HCT116 (cell line): ENCODE measurements around the gene TMEM178B. TPM values are rescaled to one million over a fixed set of nuclear protein-coding genes. Genes with fewer than 3 reads are reported as not detected.

Source experiments
- ATAC-seq: fragments of 200-7000 bp; cut with Tn5 transposase; 2 replicates; pipeline ENCODE4 v1.9.1; 2020; ENCODE audit warnings: mild to moderate bottlenecking, moderate library complexity
- BruUV-seq: library from RNA; stranded (reverse); fragments of 400-500 nt; replicated peaks from 2 replicates; lab custom pipeline; 2021; lab: Mats Ljungman, UMichigan
- CTCF ChIA-PET: fragments of 300-600 bp; sonication (Branson Sonifier 250); formaldehyde crosslinking; loops from one replicate; lab custom pipeline; 2021; ENCODE audit warnings: antibody characterized with exemption; lab: Charles Lee
- POLR2A ChIA-PET: fragments of 300-600, 350-600 bp; sonication (Branson Sonifier 250); formaldehyde crosslinking; loops from one replicate; lab custom pipeline; 2021; ENCODE audit warnings: antibody characterized with exemption; lab: Charles Lee
- RAD21 ChIA-PET, 2 experiments: fragments of 300-600 bp; sonication (Branson Sonifier 250); formaldehyde crosslinking; loops; one replicate each; lab custom pipeline; 2023; ENCODE audit warnings: low total read pairs in 2 of 2; ENCODE audit not compliant: uncharacterized antibody in 2 of 2, unreplicated experiment in 2 of 2, low non-redundant PET in 1 of 2; lab: Charles Lee
- DNase-seq: peaks from one replicate; pipeline ENCODE4 v3.0.0-alpha.2; 2010; ENCODE audit warnings: low read depth, low spot score
- H2AFZ ChIP-seq: fragments of 200-600 bp; shearing (Covaris generic), sonication (generic); 2 replicates; pipeline ENCODE4 v1.6.1; 2017; ENCODE audit warnings: low read depth, mixed run types, mixed read lengths, antibody characterized with exemption, low read length; ENCODE audit not compliant: poor library complexity, severe bottlenecking
- H3K27ac ChIP-seq: 2 replicates; pipeline ENCODE4 v1.5.1; 2012; ENCODE audit warnings: low read depth, low read length
- H3K27me3 ChIP-seq: fragments of 200-600 bp; sonication (generic); 2 replicates; pipeline ENCODE4 v1.6.1; 2016; ENCODE audit warnings: mixed run types, low read length, mixed read lengths; ENCODE audit not compliant: insufficient read depth
- H3K36me3 ChIP-seq, 2 experiments: fragments of 200-500 bp in 1 of 2; fragments of 200-600 bp in 1 of 2; sonication (Bioruptor generic) in 1 of 2; sonication (generic) in 1 of 2; 2 replicates each; pipeline versions ENCODE4 v1.5.1 to v1.6.1; 2014 to 2016; ENCODE audit warnings: low read length in 2 of 2, inconsistent platforms in 1 of 2, mixed read lengths in 1 of 2, mixed run types in 1 of 2; ENCODE audit not compliant: insufficient read depth in 2 of 2, control insufficient read depth in 1 of 2
- H3K4me1 ChIP-seq, 2 experiments: fragments of 200-600 bp in 1 of 2; sonication (generic) in 1 of 2; 2 replicates each; pipeline versions ENCODE4 v1.5.1 to v1.6.1; 2012 to 2017; ENCODE audit warnings: low read length in 2 of 2, inconsistent platforms in 1 of 2, mild to moderate bottlenecking in 1 of 2, mixed read lengths in 1 of 2, mixed run types in 1 of 2, moderate library complexity in 1 of 2; ENCODE audit not compliant: insufficient read depth in 2 of 2, control insufficient read depth in 1 of 2
- H3K4me2 ChIP-seq: fragments of 200-600 bp; sonication (generic); 2 replicates; pipeline ENCODE4 v1.6.1; 2017; ENCODE audit warnings: mixed run types, low read length, mixed read lengths
- H3K4me3 ChIP-seq, 2 experiments: fragments of 200-600 bp in 1 of 2; sonication (generic) in 1 of 2; replicated peaks in 1 of 2; 2 replicates each; pipeline ENCODE4 v1.5.1; 2011 to 2016; ENCODE audit warnings: low read length in 2 of 2, control low read depth in 1 of 2, low read depth in 1 of 2, mild to moderate bottlenecking in 1 of 2, mixed read lengths in 1 of 2, mixed run types in 1 of 2
- H3K79me2 ChIP-seq: fragments of 200-600 bp; sonication (generic); 2 replicates; pipeline ENCODE4 v1.6.1; 2017; ENCODE audit warnings: mild to moderate bottlenecking, mixed run types, low read length, moderate library complexity, mixed read lengths; ENCODE audit not compliant: insufficient read depth
- H3K9ac ChIP-seq: fragments of 200-600 bp; sonication (generic); 2 replicates; pipeline ENCODE4 v1.6.1; 2016; ENCODE audit warnings: low read length, mixed read lengths
- H3K9me2 ChIP-seq: fragments of 200-600 bp; sonication (generic), shearing (Covaris generic); 2 replicates; pipeline ENCODE4 v1.6.1; 2017; ENCODE audit warnings: mixed run types, mild to moderate bottlenecking, moderate library complexity; ENCODE audit not compliant: insufficient read depth
- H3K9me3 ChIP-seq, 2 experiments: fragments of 200-500 bp in 1 of 2; fragments of 200-600 bp in 1 of 2; sonication (Bioruptor generic) in 1 of 2; sonication (generic) in 1 of 2; 2 replicates each; pipeline ENCODE4 v1.6.1; 2014 to 2017; ENCODE audit warnings: low read length in 2 of 2, mixed read lengths in 2 of 2, inconsistent platforms in 1 of 2, low read depth in 1 of 2, mild to moderate bottlenecking in 1 of 2, mixed run types in 1 of 2, moderate library complexity in 1 of 2; ENCODE audit not compliant: control insufficient read depth in 1 of 2, insufficient read depth in 1 of 2
- H4K20me1 ChIP-seq: fragments of 200-600 bp; sonication (generic), shearing (Covaris generic); 2 replicates; pipeline ENCODE4 v1.6.1; 2017; ENCODE audit warnings: mixed run types, mild to moderate bottlenecking, moderate library complexity; ENCODE audit not compliant: insufficient read depth
- ATF3 ChIP-seq: IDR thresholded peaks from 2 replicates; pipeline ENCODE4 v1.6.1; 2012
- CBX3 ChIP-seq: IDR thresholded peaks from 2 replicates; pipeline ENCODE4 v1.6.1; 2012; ENCODE audit warnings: low read depth
- CEBPB ChIP-seq: IDR thresholded peaks from 2 replicates; pipeline ENCODE4 v1.6.1; 2012; ENCODE audit warnings: low read depth
- EGR1 ChIP-seq: IDR thresholded peaks from 2 replicates; pipeline ENCODE4 v1.6.1; 2012; ENCODE audit warnings: low read depth
- EZH2 ChIP-seq: fragments of 200-600 bp; sonication (generic); IDR thresholded peaks from 2 replicates; pipeline ENCODE4 v1.6.1; 2017; ENCODE audit warnings: antibody characterized with exemption, mixed run types
- EZH2phosphoT487 ChIP-seq: fragments of 200-600 bp; IDR thresholded peaks from 2 replicates; pipeline ENCODE4 v1.6.1; 2018; ENCODE audit warnings: antibody characterized with exemption, borderline replicate concordance
- FOSL1 ChIP-seq: IDR thresholded peaks from 2 replicates; pipeline ENCODE4 v1.6.1; 2012; ENCODE audit warnings: low read depth
- POLR2A ChIP-seq: IDR thresholded peaks from 2 replicates; pipeline ENCODE4 v1.7.0; 2011; ENCODE audit warnings: borderline replicate concordance; ENCODE audit not compliant: insufficient read depth, insufficient read length; ENCODE audit errors: extremely low read depth
- RAD21 ChIP-seq: IDR thresholded peaks from 2 replicates; pipeline ENCODE4 v1.6.1; 2012; ENCODE audit warnings: low read depth, mild to moderate bottlenecking
- SIN3A ChIP-seq: IDR thresholded peaks from 2 replicates; pipeline ENCODE4 v1.6.1; 2012; ENCODE audit warnings: low read depth
- SP1 ChIP-seq: IDR thresholded peaks from 2 replicates; pipeline ENCODE4 v1.6.1; 2012; ENCODE audit warnings: low read depth
- SRF ChIP-seq: IDR thresholded peaks from 2 replicates; pipeline ENCODE4 v1.6.1; 2012; ENCODE audit warnings: low read depth
- YY1 ChIP-seq: IDR thresholded peaks from 2 replicates; pipeline ENCODE4 v1.6.1; 2011; ENCODE audit warnings: low read length, low read depth, moderate library complexity, mild to moderate bottlenecking; ENCODE audit not compliant: insufficient replicate concordance; ENCODE audit errors: extremely low read depth
- ZFX ChIP-seq: fragments of 450-650 bp; IDR thresholded peaks from 2 replicates; pipeline ENCODE4 v1.6.1; 2017
- ZNF274 ChIP-seq: fragments of 200-500 bp; sonication (Bioruptor generic); IDR thresholded peaks from 2 replicates; pipeline ENCODE4 v1.6.1; 2014; ENCODE audit warnings: mild to moderate bottlenecking, low read depth, low read length, inconsistent platforms
- intact Hi-C: fragments of 100-400 bp; cut with micrococcal nuclease; formaldehyde crosslinking; loops from 2 replicates; pipeline ENCODE4 v1.10.0; 2022
- total RNA-seq: library from RNA; stranded (reverse); gene quantifications from one replicate; pipeline ENCODE4 v1.2.1, GENCODE V29; 2021; ENCODE audit not compliant: unreplicated experiment
- TF ChIP-seq, protein P1 (sequence below), 3 experiments: fragments of 200-600 bp in 1 of 3; sonication (generic) in 1 of 3; IDR thresholded peaks in 2 of 3; conservative IDR thresholded peaks in 1 of 3; 2 replicates each; pipeline ENCODE4 v1.5.1; 2012 to 2017; ENCODE audit warnings: low read depth in 2 of 3, low read length in 2 of 3, antibody characterized with exemption in 1 of 3, borderline replicate concordance in 1 of 3, control low read depth in 1 of 3, mild to moderate bottlenecking in 1 of 3, mixed read lengths in 1 of 3, mixed run types in 1 of 3, moderate library complexity in 1 of 3; ENCODE audit not compliant: insufficient read depth in 1 of 3

TMEM178B gene
- total RNA-seq, 1 experiment from 2014 or later = 0.02 TPM

DNA sequence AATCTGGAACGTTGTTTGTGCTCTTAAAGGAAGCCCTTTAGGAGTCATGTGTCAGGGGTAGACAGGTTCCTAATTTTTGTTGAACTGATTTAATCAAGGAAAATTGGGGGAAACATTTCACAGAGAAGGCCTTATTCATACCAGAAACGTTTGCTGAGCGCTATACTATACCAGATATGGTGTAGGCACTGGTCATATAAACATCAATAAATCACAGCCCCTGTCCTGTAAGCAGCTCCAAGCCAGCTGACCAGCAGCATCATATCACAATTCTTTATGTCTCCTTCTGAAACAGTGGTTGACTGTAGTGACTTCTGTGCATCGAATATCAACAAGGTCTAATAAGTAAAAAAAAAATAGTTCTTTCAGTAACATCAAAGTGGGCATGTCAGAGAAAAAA, 1.1 kb downstream of the TMEM178B start:
- no peak for DNase-seq
- Histone ChIP-seq H3K4me2 (no peak overlapping the region), H3K9ac (no peak overlapping the region), H3K9me3 (no peaks in the 10 kb centered on the region), H3K79me2 (no peaks in the 10 kb centered on the region), H3K36me3 (no peaks in the 10 kb centered on the region), H3K9me2 (no peaks in the 10 kb centered on the region), H3K27me3 (peaks cover 14% of the 10 kb centered on the region), H2AFZ (no peak overlapping the region), H3K27ac (no peak overlapping the region), H3K4me1 (no peaks in the 10 kb centered on the region), H4K20me1 (no peaks in the 10 kb centered on the region), H3K4me3 (no peak overlapping the region)
- intact Hi-C loops = no loop called here
- ChIA-PET CTCF (no interaction called here), RAD21 (no interaction called here), POLR2A (no interaction called here)
- ATAC-seq = no peak
- TF ChIP-seq, protein P1, sequence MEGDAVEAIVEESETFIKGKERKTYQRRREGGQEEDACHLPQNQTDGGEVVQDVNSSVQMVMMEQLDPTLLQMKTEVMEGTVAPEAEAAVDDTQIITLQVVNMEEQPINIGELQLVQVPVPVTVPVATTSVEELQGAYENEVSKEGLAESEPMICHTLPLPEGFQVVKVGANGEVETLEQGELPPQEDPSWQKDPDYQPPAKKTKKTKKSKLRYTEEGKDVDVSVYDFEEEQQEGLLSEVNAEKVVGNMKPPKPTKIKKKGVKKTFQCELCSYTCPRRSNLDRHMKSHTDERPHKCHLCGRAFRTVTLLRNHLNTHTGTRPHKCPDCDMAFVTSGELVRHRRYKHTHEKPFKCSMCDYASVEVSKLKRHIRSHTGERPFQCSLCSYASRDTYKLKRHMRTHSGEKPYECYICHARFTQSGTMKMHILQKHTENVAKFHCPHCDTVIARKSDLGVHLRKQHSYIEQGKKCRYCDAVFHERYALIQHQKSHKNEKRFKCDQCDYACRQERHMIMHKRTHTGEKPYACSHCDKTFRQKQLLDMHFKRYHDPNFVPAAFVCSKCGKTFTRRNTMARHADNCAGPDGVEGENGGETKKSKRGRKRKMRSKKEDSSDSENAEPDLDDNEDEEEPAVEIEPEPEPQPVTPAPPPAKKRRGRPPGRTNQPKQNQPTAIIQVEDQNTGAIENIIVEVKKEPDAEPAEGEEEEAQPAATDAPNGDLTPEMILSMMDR (IDR thresholded peaks at IDR 0.05 in 2 of 3, conservative IDR thresholded peaks at IDR 0.05 in 1 of 3; ENCODE audit: borderline replicate concordance in 1 of 3, insufficient read depth in 1 of 3, low read depth in 2 of 3, low read length in 2 of 3) = no peak
- TF ChIP-seq CEBPB (no peak), ATF3 (no peak), ZFX (no peak), YY1 (no peak), ZNF274 (no peak), EZH2 (no peak), POLR2A (no peak), SIN3A (no peak), EZH2phosphoT487 (no peak), SP1 (no peak), FOSL1 (no peak), RAD21 (no peak), EGR1 (no peak), CBX3 (no peak), SRF (no peak)
- BruUV-seq = no TSS peak
